Endothelial cell of umbilical vein (primary cell): ENCODE measurements around the gene LPAR5. TPM values are rescaled to one million over a fixed set of nuclear protein-coding genes. Genes with fewer than 3 reads are reported as not detected.

Experiments
- BruUV-seq: library from RNA; stranded (reverse); fragments of 400-500 nt; replicated peaks from 2 replicates; lab custom pipeline; 2021; lab: Mats Ljungman, UMichigan
- CTCF ChIA-PET: fragments of 300-600, 350-600 bp; sonication (Branson Sonifier 250); formaldehyde crosslinking; loops from one replicate; lab custom pipeline; 2021; ENCODE audit warnings: antibody characterized with exemption, inconsistent platforms; lab: Charles Lee
- POLR2A ChIA-PET: fragments of 300-600, 350-600 bp; sonication (Branson Sonifier 250); formaldehyde crosslinking; loops from one replicate; lab custom pipeline; 2021; ENCODE audit warnings: antibody characterized with exemption, inconsistent platforms; lab: Charles Lee
- DNase-seq: peaks from one replicate; pipeline ENCODE4 v3.0.0-alpha.2; 2011; ENCODE audit warnings: low read depth, low spot score
- FAIRE-seq: peaks from 2 replicates; lab custom pipeline; 2011; peaks lifted over from hg19 to GRCh38; lab: Jason Lieb, UNC
- H2AFZ ChIP-seq: 2 replicates; pipeline ENCODE4 v1.6.0; 2012; ENCODE audit warnings: low read depth, low read length, control low read depth, inconsistent platforms
- H3K27ac ChIP-seq: 2 replicates; pipeline ENCODE4 v1.5.1; 2011; ENCODE audit warnings: low read depth, mild to moderate bottlenecking, control low read depth, low read length, moderate library complexity; ENCODE audit not compliant: insufficient read depth
- H3K27me3 ChIP-seq, 2 experiments: 2 replicates each; pipeline versions ENCODE4 v1.6.0 to v1.6.1; 2011; ENCODE audit warnings: low read length in 2 of 2, mixed read lengths in 1 of 2; ENCODE audit not compliant: control insufficient read depth in 2 of 2, insufficient read depth in 2 of 2
- H3K36me3 ChIP-seq, 2 experiments: 2 replicates in 1 of 2; 3 replicates in 1 of 2; pipeline ENCODE4 v1.5.1; 2011; ENCODE audit warnings: low read length in 2 of 2, mild to moderate bottlenecking in 1 of 2, moderate library complexity in 1 of 2; ENCODE audit not compliant: control insufficient read depth in 2 of 2, insufficient read depth in 2 of 2; ENCODE audit errors: extremely low read depth in 1 of 2
- H3K4me1 ChIP-seq: 3 replicates; pipeline ENCODE4 v1.5.1; 2011; ENCODE audit warnings: mild to moderate bottlenecking, low read length; ENCODE audit not compliant: control insufficient read depth, insufficient read depth; ENCODE audit errors: extremely low read depth
- H3K4me2 ChIP-seq: 2 replicates; pipeline ENCODE4 v1.6.1; 2011; ENCODE audit warnings: low read length, control low read depth, mixed read lengths; ENCODE audit not compliant: insufficient read depth
- H3K4me3 ChIP-seq, 3 experiments: fragments of 200-600 bp in 1 of 3; sonication (generic), shearing (Covaris generic) in 1 of 3; replicated peaks in 1 of 3; 2 replicates each; pipeline ENCODE4 v1.5.1; 2011 to 2016; ENCODE audit warnings: control low read depth in 3 of 3, low read length in 3 of 3, mild to moderate bottlenecking in 2 of 3, inconsistent platforms in 1 of 3, low read depth in 1 of 3, moderate library complexity in 1 of 3; ENCODE audit not compliant: insufficient read depth in 1 of 3
- H3K79me2 ChIP-seq: 2 replicates; pipeline ENCODE4 v1.6.0; 2012; ENCODE audit warnings: low read length, inconsistent platforms; ENCODE audit not compliant: control insufficient read depth, insufficient read depth
- H3K9ac ChIP-seq: replicated peaks from 2 replicates; pipeline ENCODE3; 2011; ENCODE audit warnings: low read length, control low read depth; ENCODE audit not compliant: insufficient read depth; ENCODE audit errors: extremely low read depth
- H3K9me1 ChIP-seq: replicated peaks from 3 replicates; pipeline ENCODE4 v1.6.0; 2011; ENCODE audit warnings: mild to moderate bottlenecking, low read length; ENCODE audit not compliant: control insufficient read depth, insufficient read depth; ENCODE audit errors: extremely low read depth
- H3K9me3 ChIP-seq: replicated peaks from 2 replicates; pipeline ENCODE4 v1.5.1; 2012; ENCODE audit warnings: low read length, inconsistent platforms; ENCODE audit not compliant: control insufficient read depth, insufficient read depth
- H4K20me1 ChIP-seq: replicated peaks from 2 replicates; pipeline ENCODE3; 2011; ENCODE audit warnings: mild to moderate bottlenecking, low read length; ENCODE audit not compliant: control insufficient read depth, insufficient read depth; ENCODE audit errors: extremely low read depth
- FOS ChIP-seq: IDR thresholded peaks from 2 replicates; pipeline ENCODE4 v1.6.1; 2011; ENCODE audit warnings: mild to moderate bottlenecking, low read length, moderate library complexity, borderline replicate concordance; ENCODE audit not compliant: insufficient read depth
- GATA2 ChIP-seq: IDR thresholded peaks from 2 replicates; pipeline ENCODE4 v1.7.0; 2011; ENCODE audit warnings: low read depth, mild to moderate bottlenecking, moderate library complexity, mixed read lengths, low read length; ENCODE audit not compliant: insufficient read length, insufficient read depth
- JUN ChIP-seq: IDR thresholded peaks from 2 replicates; pipeline ENCODE4 v1.6.1; 2011; ENCODE audit warnings: borderline replicate concordance, low read depth; ENCODE audit not compliant: insufficient read length, insufficient read depth
- MYC ChIP-seq: IDR thresholded peaks from one replicate; pipeline ENCODE4 v1.6.1; 2011; ENCODE audit warnings: mild to moderate bottlenecking, low read depth, low read length
- POLR2A ChIP-seq: IDR thresholded peaks from 2 replicates; pipeline ENCODE4 v1.6.1; 2012; ENCODE audit warnings: low read depth, mild to moderate bottlenecking, control low read depth, low read length
- POLR2AphosphoS5 ChIP-seq: IDR thresholded peaks from 2 replicates; pipeline ENCODE4 v1.6.1; 2012; ENCODE audit warnings: low read depth, mild to moderate bottlenecking, control low read depth, low read length, moderate library complexity; ENCODE audit not compliant: insufficient read depth
- dilution Hi-C: fragments of 300-500 bp; cut with MboI; formaldehyde crosslinking; loops from one replicate; pipeline ENCODE4 v1.15.0; 2019; ENCODE audit warnings: low sequenced_read_pairs; ENCODE audit not compliant: extremely low pct_ligation_motif_present
- intact Hi-C: fragments of 100-400 bp; cut with micrococcal nuclease; formaldehyde crosslinking; loops from one replicate; pipeline ENCODE4 v1.10.0; 2022
- polyA plus RNA-seq, 4 experiments: library from polyadenylated mRNA; depleted of rRNA in 3 of 4; stranded (reverse) in 3 of 4; unstranded in 1 of 4; fragments of >200 nt; gene quantifications; 2 replicates each; pipeline versions ENCODE4 v1.2.1 to v1.2.3, GENCODE V29; 2011 to 2012; ENCODE audit warnings: missing spikeins in 1 of 4
- total RNA-seq: library from RNA; stranded (reverse); gene quantifications from 2 replicates; pipeline ENCODE4 v1.2.3, GENCODE V29; 2021
- TF ChIP-seq, protein P1 (sequence below), 2 donors: IDR thresholded peaks; 1 replicate in 1 of 2; 2 replicates in 1 of 2; pipeline ENCODE4 v1.5.1; 2011; ENCODE audit warnings: low read length in 2 of 2, mild to moderate bottlenecking in 2 of 2, moderate library complexity in 2 of 2, control low read depth in 1 of 2, inconsistent platforms in 1 of 2, low read depth in 1 of 2; ENCODE audit not compliant: insufficient read depth in 1 of 2; ENCODE audit errors: extremely low read depth in 1 of 2
- TF ChIP-seq, protein P2 (sequence below): IDR thresholded peaks from 2 replicates; pipeline ENCODE4 v1.6.1; 2011; ENCODE audit not compliant: insufficient read depth, insufficient read length

Gene LPAR5
- total and polyA plus RNA-seq, 2 donors (not counting 3 experiments of a cell fraction or from before 2014, with no cell fraction given) = 0.23 TPM; not detected in 1

DNA sequence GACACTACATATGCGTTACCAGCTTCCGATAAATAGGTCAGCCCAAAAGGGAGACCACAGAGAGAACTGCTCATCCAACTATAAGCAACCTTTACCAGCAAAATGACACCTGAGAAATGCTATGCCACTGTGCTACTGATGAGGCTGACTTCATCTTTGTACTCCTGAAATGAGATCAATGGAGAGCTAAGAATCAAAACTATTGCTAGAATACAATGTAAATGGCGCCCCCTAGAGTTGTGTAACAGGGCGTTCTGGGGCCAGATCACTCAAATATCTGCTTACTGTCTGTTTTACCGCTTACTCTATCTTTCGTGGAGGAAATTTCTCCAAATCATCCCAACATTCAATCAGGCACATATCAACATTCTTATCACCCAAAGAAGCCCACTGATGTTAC is 48.9 kb upstream of the LPAR5 start:
- H3K9me3 ChIP-seq = no peaks in the 10 kb centered on the region
- TF ChIP-seq, protein P1, sequence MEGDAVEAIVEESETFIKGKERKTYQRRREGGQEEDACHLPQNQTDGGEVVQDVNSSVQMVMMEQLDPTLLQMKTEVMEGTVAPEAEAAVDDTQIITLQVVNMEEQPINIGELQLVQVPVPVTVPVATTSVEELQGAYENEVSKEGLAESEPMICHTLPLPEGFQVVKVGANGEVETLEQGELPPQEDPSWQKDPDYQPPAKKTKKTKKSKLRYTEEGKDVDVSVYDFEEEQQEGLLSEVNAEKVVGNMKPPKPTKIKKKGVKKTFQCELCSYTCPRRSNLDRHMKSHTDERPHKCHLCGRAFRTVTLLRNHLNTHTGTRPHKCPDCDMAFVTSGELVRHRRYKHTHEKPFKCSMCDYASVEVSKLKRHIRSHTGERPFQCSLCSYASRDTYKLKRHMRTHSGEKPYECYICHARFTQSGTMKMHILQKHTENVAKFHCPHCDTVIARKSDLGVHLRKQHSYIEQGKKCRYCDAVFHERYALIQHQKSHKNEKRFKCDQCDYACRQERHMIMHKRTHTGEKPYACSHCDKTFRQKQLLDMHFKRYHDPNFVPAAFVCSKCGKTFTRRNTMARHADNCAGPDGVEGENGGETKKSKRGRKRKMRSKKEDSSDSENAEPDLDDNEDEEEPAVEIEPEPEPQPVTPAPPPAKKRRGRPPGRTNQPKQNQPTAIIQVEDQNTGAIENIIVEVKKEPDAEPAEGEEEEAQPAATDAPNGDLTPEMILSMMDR (IDR thresholded peaks at IDR 0.05; ENCODE audit: extremely low read depth in 1 of 2, insufficient read depth in 1 of 2, low read depth in 1 of 2, low read length in 2 of 2) = peak; percentile 44 to 55
- TF ChIP-seq JUN (no peak), POLR2AphosphoS5 (no peak), GATA2 (no peak)
- DNase-seq (peak; percentile 32), FAIRE-seq (no peak)
- POLR2A ChIA-PET = no interaction called here
- H4K20me1 ChIP-seq = no peaks in the 10 kb centered on the region
- CTCF ChIA-PET = interaction anchor here (0.6 to 2.7 kb wide), 20 partner anchors 9 to 167 kb away, joined by 3 to 21 read pairs (median 6); partner anchors contain the start of genes MLF2, NOP2 and USP5
- H2AFZ ChIP-seq = no peak overlapping the region
- dilution Hi-C loops (no loop called here), intact Hi-C loops (loop anchor here (1.0 to 5.0 kb wide), 2 partner anchors 67 to 93 kb away; no protein-coding TSS in a partner anchor)
- peaks cover 15% of the 10 kb centered on the region for H3K4me1 ChIP-seq
- peaks cover 0 to 4% of the 10 kb centered on the region in 2 experiments for H3K36me3 ChIP-seq
- no peak overlapping the region for H3K27ac ChIP-seq
- H3K4me3 ChIP-seq = no peak overlapping the region
- H3K9ac ChIP-seq = no peak overlapping the region
- BruUV-seq = no TSS peak
- no peaks in the 10 kb centered on the region for H3K27me3 ChIP-seq
- no peaks in the 10 kb centered on the region for H3K9me1 ChIP-seq
- H3K79me2 ChIP-seq = peaks cover 84% of the 10 kb centered on the region
- no peak overlapping the region for H3K4me2 ChIP-seq

DNA sequence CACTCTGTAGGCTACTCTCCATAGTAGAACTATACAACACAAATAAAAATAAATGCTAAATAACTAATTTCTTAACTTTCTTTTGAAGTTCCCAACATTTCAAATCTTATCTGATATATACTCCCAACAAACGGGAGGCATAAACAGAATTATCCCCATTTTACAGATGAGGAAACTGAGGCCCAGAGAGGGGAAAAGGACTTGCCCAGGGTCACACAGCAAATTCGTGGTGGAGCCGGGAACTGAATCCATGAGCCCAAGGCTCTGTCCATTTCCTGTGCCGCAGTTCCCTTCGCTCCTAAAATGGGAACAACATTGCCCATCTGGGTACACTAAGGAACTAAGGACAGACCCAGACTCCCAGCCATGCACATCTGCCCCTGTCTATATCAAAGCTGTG is 41.2 kb upstream of the LPAR5 start:
- ChIA-PET CTCF (no interaction called here), POLR2A (no interaction called here)
- Histone ChIP-seq H3K9me3 (no peaks in the 10 kb centered on the region), H3K27me3 (no peaks in the 10 kb centered on the region), H3K4me1 (no peaks in the 10 kb centered on the region), H3K79me2 (peaks cover 18% of the 10 kb centered on the region), H4K20me1 (no peaks in the 10 kb centered on the region), H3K36me3 (peaks cover 18 to 49% of the 10 kb centered on the region in 2 experiments), H3K27ac (no peak overlapping the region), H3K4me3 (no peak overlapping the region), H3K9me1 (no peaks in the 10 kb centered on the region), H3K9ac (no peak overlapping the region), H2AFZ (no peak overlapping the region), H3K4me2 (no peak overlapping the region)
- no peak for DNase-seq
- intact Hi-C loops = no loop called here
- no peak for TF ChIP-seq FOS
- TF ChIP-seq POLR2A = no peak
- TF ChIP-seq GATA2 = no peak
- TF ChIP-seq MYC = no peak
- TF ChIP-seq, protein P2, sequence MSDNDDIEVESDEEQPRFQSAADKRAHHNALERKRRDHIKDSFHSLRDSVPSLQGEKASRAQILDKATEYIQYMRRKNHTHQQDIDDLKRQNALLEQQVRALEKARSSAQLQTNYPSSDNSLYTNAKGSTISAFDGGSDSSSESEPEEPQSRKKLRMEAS = no peak
- no peak for TF ChIP-seq POLR2AphosphoS5
- no peak for FAIRE-seq
- dilution Hi-C loops = no loop called here
- no TSS peak for BruUV-seq
